HG03575 (cell line): ENCODE results near the gene FRMD4A.

Experiments
- ATAC-seq: cut with Tn5 transposase; IDR thresholded peaks from one replicate; pipeline ENCODE4 v1.9.1; 2021; ENCODE audit not compliant: unreplicated experiment, insufficient number of reproducible peaks, low FRiP score; ENCODE audit errors: extremely low read depth

Gene FRMD4A

GRCh38 chr10:13750299-13751190 is 580.2 kb downstream of the FRMD4A start:
- ATAC-seq: no peak

- ATAC-seq: no peak
Measured at GRCh38 chr10:13745271-13745670, 585.5 kb downstream of the FRMD4A start.

GRCh38 chr10:13743963-13744362 is 586.8 kb downstream of the FRMD4A start:
- ATAC-seq: no peak

GRCh38 chr10:13743101-13743693 is 587.5 kb downstream of the FRMD4A start:
- no peak for ATAC-seq

- ATAC-seq: no peak
Measured at GRCh38 chr10:13741438-13741837, 589.3 kb downstream of the FRMD4A start.

GRCh38 chr10:13740461-13740860 is 590.3 kb downstream of the FRMD4A start:
- no peak for ATAC-seq

GRCh38 chr10:13739183-13739582 is 591.5 kb downstream of the FRMD4A start:
- ATAC-seq: no peak

GRCh38 chr10:13736506-13736905 is 594.2 kb downstream of the FRMD4A start:
- ATAC-seq: no peak

- no peak for ATAC-seq
Measured at GRCh38 chr10:13734151-13734550, 596.6 kb downstream of the FRMD4A start.

GRCh38 chr10:13733071-13733470 is 597.7 kb downstream of the FRMD4A start:
- ATAC-seq: no peak

- no peak for ATAC-seq
Measured at GRCh38 chr10:13732465-13732881, 598.3 kb downstream of the FRMD4A start.

- no peak for ATAC-seq
Measured at GRCh38 chr10:13731799-13732198, 598.9 kb downstream of the FRMD4A start.

- ATAC-seq: no peak
Measured at GRCh38 chr10:13730956-13731355, 599.8 kb downstream of the FRMD4A start.

GRCh38 chr10:13730306-13730652 is 600.4 kb downstream of the FRMD4A start:
- no peak for ATAC-seq

GRCh38 chr10:13729586-13730305 is 601.0 kb downstream of the FRMD4A start:
- no peak for ATAC-seq

GRCh38 chr10:13728898-13729535 is 601.7 kb downstream of the FRMD4A start:
- no peak for ATAC-seq

- ATAC-seq: no peak
Measured at GRCh38 chr10:13725594-13725993, 605.1 kb downstream of the FRMD4A start.

- ATAC-seq: no peak
Measured at GRCh38 chr10:13724484-13724883, 606.2 kb downstream of the FRMD4A start.
